OCI-LY3 (cell line): ENCODE results near the gene TATDN2.

Source experiments
- H2AFZ ChIP-seq: fragments of 200-600, 300-600 bp; shearing (Covaris generic); 2 replicates; pipeline ENCODE4 v1.6.0; 2014; ENCODE audit warnings: antibody characterized with exemption, low read depth, low read length
- H3K27ac ChIP-seq: fragments of 200-600, 300-600 bp; sonication (generic); 2 replicates; pipeline ENCODE4 v1.5.1; 2014; ENCODE audit warnings: mild to moderate bottlenecking, low read length, moderate library complexity, mixed read lengths
- H3K27me3 ChIP-seq: fragments of 200-600, 300-600 bp; sonication (generic); 2 replicates; pipeline ENCODE4 v1.6.1; 2014; ENCODE audit warnings: low read depth, low read length, mixed read lengths
- H3K36me3 ChIP-seq: fragments of 200-600, 300-600 bp; sonication (generic); replicated peaks from 2 replicates; pipeline ENCODE3; 2014; ENCODE audit warnings: low read depth, low read length, mixed read lengths
- H3K4me1 ChIP-seq: fragments of 300-600, 200-600 bp; sonication (generic); 2 replicates; pipeline ENCODE4 v1.6.1; 2014; ENCODE audit warnings: low read length, mixed read lengths
- H3K4me2 ChIP-seq: fragments of 200-600, 300-600 bp; sonication (generic); 2 replicates; pipeline ENCODE4 v1.6.1; 2014; ENCODE audit warnings: low read length, mixed read lengths
- H3K4me3 ChIP-seq: fragments of 300-600, 200-600 bp; sonication (generic); 2 replicates; pipeline ENCODE4 v1.5.1; 2014; ENCODE audit warnings: antibody characterized with exemption, mild to moderate bottlenecking, low read length, moderate library complexity
- H3K79me2 ChIP-seq: fragments of 300-600, 200-600 bp; shearing (Covaris generic); 2 replicates; pipeline ENCODE4 v1.6.1; 2014; ENCODE audit warnings: mild to moderate bottlenecking, low read length, mixed read lengths
- H3K9ac ChIP-seq: fragments of 300-600, 200-600 bp; shearing (Covaris generic); 2 replicates; pipeline ENCODE4 v1.6.0; 2014; ENCODE audit warnings: mild to moderate bottlenecking, low read length, moderate library complexity
- H3K9me3 ChIP-seq: fragments of 200-600, 300-600 bp; shearing (Covaris generic); 2 replicates; pipeline ENCODE4 v1.6.1; 2014; ENCODE audit warnings: low read length, mixed read lengths; ENCODE audit not compliant: insufficient read depth
- H4K20me1 ChIP-seq: fragments of 200-600, 300-600 bp; sonication (generic); 2 replicates; pipeline ENCODE4 v1.6.1; 2016; ENCODE audit warnings: low read length, mixed read lengths; ENCODE audit not compliant: insufficient read depth
- CTCF ChIP-seq: fragments of 200-600, 300-600 bp; sonication (generic); IDR thresholded peaks from 2 replicates; pipeline ENCODE4 v1.5.1; 2014; ENCODE audit warnings: antibody characterized with exemption, low read length, low read depth
- EZH2phosphoT487 ChIP-seq: fragments of 200-600 bp; shearing (Covaris generic); IDR thresholded peaks from 2 replicates; pipeline ENCODE4 v1.6.1; 2018; ENCODE audit warnings: antibody characterized with exemption, mixed run types, low read depth

The TATDN2 gene

GRCh38 chr3:10327592-10327991, 79.3 kb downstream of the TATDN2 start:
- no peak overlapping the region for H3K27ac ChIP-seq
- no peak for TF ChIP-seq CTCF
- TF ChIP-seq EZH2phosphoT487: no peak

GRCh38 chr3:10328460-10329071, 80.3 kb downstream of the TATDN2 start:
- Histone ChIP-seq H3K4me2 (no peak overlapping the region), H3K4me3 (no peak overlapping the region), H3K79me2 (no peaks in the 10 kb centered on the region), H3K27ac (no peak overlapping the region), H3K4me1 (peaks cover 5% of the 10 kb centered on the region; the same call in 1 of the 2 replicates), H2AFZ (no peak overlapping the region), H3K9me3 (no peaks in the 10 kb centered on the region), H3K27me3 (peaks cover 14% of the 10 kb centered on the region), H4K20me1 (no peaks in the 10 kb centered on the region), H3K9ac (no peak overlapping the region), H3K36me3 (no peaks in the 10 kb centered on the region)
- no peak for TF ChIP-seq EZH2phosphoT487
- TF ChIP-seq CTCF: no peak

More at GRCh38 chr3:10327592-10327991, 79.3 kb downstream of the TATDN2 start:
- no peak overlapping the region for H3K4me3 ChIP-seq
- H3K4me2 ChIP-seq: no peak overlapping the region
- no peaks in the 10 kb centered on the region for H3K79me2 ChIP-seq
- H3K9me3 ChIP-seq: no peaks in the 10 kb centered on the region
- H3K9ac ChIP-seq: no peak overlapping the region
- no peak overlapping the region for H2AFZ ChIP-seq
- no peaks in the 10 kb centered on the region for H3K36me3 ChIP-seq
- peaks cover 14% of the 10 kb centered on the region for H3K27me3 ChIP-seq
- H4K20me1 ChIP-seq: no peaks in the 10 kb centered on the region
- H3K4me1 ChIP-seq: no peaks in the 10 kb centered on the region

- no peak overlapping the region for H2AFZ ChIP-seq
- no peak overlapping the region for H3K4me3 ChIP-seq
- no peaks in the 10 kb centered on the region for H3K36me3 ChIP-seq
- no peak for TF ChIP-seq CTCF
- no peak for TF ChIP-seq EZH2phosphoT487
- H3K79me2 ChIP-seq: no peaks in the 10 kb centered on the region
- H3K27ac ChIP-seq: no peak overlapping the region
- H3K4me2 ChIP-seq: no peak overlapping the region
- peaks cover 5% of the 10 kb centered on the region; the same call in 1 of the 2 replicates for H3K4me1 ChIP-seq
- no peaks in the 10 kb centered on the region for H3K9me3 ChIP-seq
- no peaks in the 10 kb centered on the region for H4K20me1 ChIP-seq
- peaks cover 14% of the 10 kb centered on the region for H3K27me3 ChIP-seq
- H3K9ac ChIP-seq: no peak overlapping the region
These were observed 81.3 kb downstream of the TATDN2 start for GRCh38 chr3:10329495-10330015.

GRCh38 chr3:10330319-10330718, 82.1 kb downstream of the TATDN2 start:
- H3K4me1 ChIP-seq: peaks cover 5% of the 10 kb centered on the region; the same call in 1 of the 2 replicates
- H3K9ac ChIP-seq: no peak overlapping the region
- TF ChIP-seq EZH2phosphoT487 (no peak), CTCF (no peak)
- no peak overlapping the region for H2AFZ ChIP-seq
- no peaks in the 10 kb centered on the region for H3K79me2 ChIP-seq
- no peaks in the 10 kb centered on the region for H3K9me3 ChIP-seq
- H3K4me3 ChIP-seq: no peak overlapping the region
- peaks cover 14% of the 10 kb centered on the region for H3K27me3 ChIP-seq
- no peaks in the 10 kb centered on the region for H3K36me3 ChIP-seq
- H3K27ac ChIP-seq: no peak overlapping the region
- no peaks in the 10 kb centered on the region for H4K20me1 ChIP-seq
- no peak overlapping the region for H3K4me2 ChIP-seq
